PC-9 (cell line): ENCODE measurements around the gene CAMK2B. TPM values are rescaled to one million over a fixed set of nuclear protein-coding genes. Genes with fewer than 3 reads are reported as not detected.

Source experiments
- BruUV-seq: library from RNA; stranded (reverse); fragments of 400-500 nt; replicated peaks from 2 replicates; lab custom pipeline; 2021; lab: Mats Ljungman, UMichigan
- CTCF ChIA-PET: fragments of 300-600 bp; sonication (Branson Sonifier 250); formaldehyde crosslinking; loops from one replicate; lab custom pipeline; 2022; ENCODE audit warnings: antibody characterized with exemption; lab: Charles Lee
- POLR2A ChIA-PET: fragments of 300-600 bp; sonication (Branson Sonifier 250); formaldehyde crosslinking; loops from one replicate; lab custom pipeline; 2022; ENCODE audit warnings: antibody characterized with exemption; ENCODE audit not compliant: unreplicated experiment; lab: Charles Lee
- DNase-seq, 2 experiments: peaks; one replicate each; pipeline versions ENCODE4 v3.0.0 to v3.0.0-alpha.2; 2015 to 2022; ENCODE audit warnings: mixed read lengths in 1 of 2
- H2AFZ ChIP-seq: fragments of 200-600 bp; sonication (generic); 2 replicates; pipeline ENCODE4 v1.8.1; 2017; ENCODE audit warnings: antibody characterized with exemption
- H3F3A ChIP-seq: fragments of 200-600 bp; sonication (generic); 2 replicates; pipeline ENCODE4 v1.8.1; 2017; ENCODE audit warnings: antibody characterized with exemption, mild to moderate bottlenecking, low read depth; ENCODE audit not compliant: insufficient read depth
- H3K27ac ChIP-seq: fragments of 200-600 bp; sonication (generic); 2 replicates; pipeline ENCODE4 v1.6.1; 2016; ENCODE audit warnings: mixed run types
- H3K27me3 ChIP-seq: fragments of 200-600 bp; sonication (generic); 2 replicates; pipeline ENCODE4 v1.6.1; 2016; ENCODE audit warnings: low read depth, mixed run types; ENCODE audit not compliant: insufficient read depth
- H3K36me3 ChIP-seq: fragments of 200-600 bp; sonication (generic); 2 replicates; pipeline ENCODE4 v1.6.1; 2016; ENCODE audit warnings: low read depth, mixed run types
- H3K4me1 ChIP-seq: fragments of 200-600 bp; sonication (generic); replicated peaks from 2 replicates; pipeline ENCODE4 v1.6.1; 2016; ENCODE audit warnings: mixed run types; ENCODE audit not compliant: insufficient read depth
- H3K4me2 ChIP-seq: fragments of 200-600 bp; sonication (generic); 2 replicates; pipeline ENCODE4 v1.6.1; 2017; ENCODE audit warnings: mixed run types
- H3K4me3 ChIP-seq: fragments of 200-600 bp; sonication (generic); 2 replicates; pipeline ENCODE4 v1.6.1; 2016; ENCODE audit warnings: mixed run types
- H3K79me2 ChIP-seq: fragments of 200-600 bp; sonication (generic); 2 replicates; pipeline ENCODE4 v1.6.1; 2017; ENCODE audit warnings: low read depth, mixed run types
- H3K9me2 ChIP-seq: fragments of 200-600 bp; sonication (generic); 2 replicates; pipeline ENCODE4 v1.8.1; 2017; ENCODE audit warnings: mild to moderate bottlenecking; ENCODE audit not compliant: insufficient read depth
- H3K9me3 ChIP-seq: fragments of 200-600 bp; sonication (generic); 2 replicates; pipeline ENCODE4 v1.8.1; 2016; ENCODE audit warnings: low read depth; ENCODE audit not compliant: insufficient read depth
- H4K20me1 ChIP-seq: fragments of 200-600 bp; sonication (generic); 2 replicates; pipeline ENCODE4 v1.8.1; 2017; ENCODE audit not compliant: insufficient read depth
- CTCF ChIP-seq: fragments of 200-600 bp; sonication (generic); conservative IDR thresholded peaks from 2 replicates; pipeline ENCODE4 v1.6.1; 2017; ENCODE audit warnings: mixed run types, antibody characterized with exemption, mild to moderate bottlenecking, moderate library complexity
- EZH2 ChIP-seq: fragments of 200-600 bp; sonication (generic); IDR thresholded peaks from 2 replicates; pipeline ENCODE4 v1.8.0; 2017; ENCODE audit warnings: antibody characterized with exemption, low read depth
- intact Hi-C: fragments of 100-400 bp; cut with micrococcal nuclease; formaldehyde crosslinking; loops from one replicate; pipeline ENCODE4 v1.10.0; 2022; ENCODE audit not compliant: unreplicated experiment
- total RNA-seq: library from RNA; stranded (reverse); gene quantifications from 2 replicates; pipeline ENCODE4 v1.2.3, GENCODE V29; 2021

The CAMK2B gene
- total RNA-seq, 1 experiment from 2014 or later: 0.15 TPM

- H3K27me3 ChIP-seq: peaks cover 50% of the 10 kb centered on the region
- H3K27ac ChIP-seq: no peak overlapping the region
- H3K9me3 ChIP-seq: no peaks in the 10 kb centered on the region
- intact Hi-C loops: loop anchor here (5.0 kb wide), 2 partner anchors 142 to 897 kb away; no protein-coding TSS in a partner anchor
- POLR2A ChIA-PET: interaction anchor here (0.7 kb wide), 1 partner anchor 198 kb away, joined by 3 read pairs; no protein-coding TSS in a partner anchor
- no peaks in the 10 kb centered on the region for H3F3A ChIP-seq
- H3K36me3 ChIP-seq: no peaks in the 10 kb centered on the region
- TF ChIP-seq EZH2: no peak
- no peak for TF ChIP-seq CTCF
- no peaks in the 10 kb centered on the region for H3K9me2 ChIP-seq
- H3K4me2 ChIP-seq: no peak overlapping the region
- no peaks in the 10 kb centered on the region for H4K20me1 ChIP-seq
- H2AFZ ChIP-seq: no peak overlapping the region
- DNase-seq: no peak
- no peaks in the 10 kb centered on the region for H3K79me2 ChIP-seq
- CTCF ChIA-PET: interaction anchor here (0.6 to 1.7 kb wide), 7 partner anchors 18 to 1025 kb away, joined by 3 to 18 read pairs (median 4); no protein-coding TSS in a partner anchor
- H3K4me3 ChIP-seq: no peak overlapping the region
- BruUV-seq: no TSS peak
- H3K4me1 ChIP-seq: no peaks in the 10 kb centered on the region
These were observed 85.0 kb downstream of the CAMK2B start for GRCh38 chr7:44240376-44240775.

- H2AFZ ChIP-seq: no peak overlapping the region
- no peaks in the 10 kb centered on the region for H3K79me2 ChIP-seq
- no peaks in the 10 kb centered on the region for H3K9me2 ChIP-seq
- no TSS peak for BruUV-seq
- H3K27ac ChIP-seq: no peak overlapping the region
- no peak for DNase-seq
- no peaks in the 10 kb centered on the region for H3K9me3 ChIP-seq
- H3K36me3 ChIP-seq: no peaks in the 10 kb centered on the region
- intact Hi-C loops: no loop called here
- CTCF ChIA-PET: no interaction called here
- H3K4me3 ChIP-seq: no peak overlapping the region
- H3K4me2 ChIP-seq: no peak overlapping the region
- POLR2A ChIA-PET: no interaction called here
- H3K4me1 ChIP-seq: no peaks in the 10 kb centered on the region
- H4K20me1 ChIP-seq: no peaks in the 10 kb centered on the region
- H3K27me3 ChIP-seq: peaks cover 50% of the 10 kb centered on the region
- no peak for TF ChIP-seq EZH2
- no peak for TF ChIP-seq CTCF
- no peaks in the 10 kb centered on the region for H3F3A ChIP-seq
These were observed 86.0 kb downstream of the CAMK2B start for GRCh38 chr7:44239361-44239760.

GRCh38 chr7:44238116-44238695, 87.2 kb downstream of the CAMK2B start:
- no peaks in the 10 kb centered on the region for H3K9me2 ChIP-seq
- no peak for DNase-seq
- intact Hi-C loops: no loop called here
- TF ChIP-seq EZH2: no peak
- no peak for TF ChIP-seq CTCF
- no peaks in the 10 kb centered on the region for H3K4me1 ChIP-seq
- no peaks in the 10 kb centered on the region for H3F3A ChIP-seq
- ChIA-PET POLR2A (no interaction called here), CTCF (no interaction called here)
- no peak overlapping the region for H3K27ac ChIP-seq
- peaks cover 62% of the 10 kb centered on the region for H3K27me3 ChIP-seq
- no TSS peak for BruUV-seq
- no peak overlapping the region for H3K4me2 ChIP-seq
- H2AFZ ChIP-seq: no peak overlapping the region
- H3K36me3 ChIP-seq: no peaks in the 10 kb centered on the region
- no peaks in the 10 kb centered on the region for H3K9me3 ChIP-seq
- no peaks in the 10 kb centered on the region for H3K79me2 ChIP-seq
- no peak overlapping the region for H3K4me3 ChIP-seq
- no peaks in the 10 kb centered on the region for H4K20me1 ChIP-seq
